NT2/D1 (cell line): ENCODE results near the gene ZNF107.

ENCODE experiments used
- DNase-seq: peaks from one replicate; pipeline ENCODE4 v3.0.0-alpha.2; 2011; ENCODE audit warnings: low read depth, low spot score
- H3K27me3 ChIP-seq: 2 replicates; pipeline ENCODE4 v1.6.0; 2011; ENCODE audit warnings: mild to moderate bottlenecking; ENCODE audit not compliant: insufficient read length, insufficient read depth
- H3K36me3 ChIP-seq: 2 replicates; pipeline ENCODE4 v1.6.1; 2011; ENCODE audit warnings: mild to moderate bottlenecking, low read length, mixed read lengths; ENCODE audit not compliant: insufficient read depth, insufficient read length
- H3K4me1 ChIP-seq: 2 replicates; pipeline ENCODE4 v1.5.1; 2011; ENCODE audit not compliant: insufficient read depth, insufficient read length
- H3K4me3 ChIP-seq: 2 replicates; pipeline ENCODE4 v1.5.1; 2011; ENCODE audit warnings: low read depth; ENCODE audit not compliant: insufficient read length
- H3K9ac ChIP-seq: 2 replicates; pipeline ENCODE4 v1.6.0; 2011; ENCODE audit warnings: low read depth; ENCODE audit not compliant: insufficient read length
- H3K9me3 ChIP-seq: 2 replicates; pipeline ENCODE4 v1.5.1; 2011; ENCODE audit warnings: mild to moderate bottlenecking, low read length; ENCODE audit not compliant: insufficient read depth
- SUZ12 ChIP-seq: IDR thresholded peaks from 2 replicates; pipeline ENCODE4 v1.6.1; 2011; ENCODE audit not compliant: insufficient read length, insufficient read depth; ENCODE audit errors: extremely low read depth
- YY1 ChIP-seq: IDR thresholded peaks from 2 replicates; pipeline ENCODE4 v1.6.1; 2011; ENCODE audit not compliant: insufficient read length, insufficient read depth
- ZNF274 ChIP-seq: IDR thresholded peaks from 2 replicates; pipeline ENCODE4 v1.6.1; 2011; ENCODE audit warnings: mild to moderate bottlenecking, low read depth, low read length

Gene ZNF107

DNA sequence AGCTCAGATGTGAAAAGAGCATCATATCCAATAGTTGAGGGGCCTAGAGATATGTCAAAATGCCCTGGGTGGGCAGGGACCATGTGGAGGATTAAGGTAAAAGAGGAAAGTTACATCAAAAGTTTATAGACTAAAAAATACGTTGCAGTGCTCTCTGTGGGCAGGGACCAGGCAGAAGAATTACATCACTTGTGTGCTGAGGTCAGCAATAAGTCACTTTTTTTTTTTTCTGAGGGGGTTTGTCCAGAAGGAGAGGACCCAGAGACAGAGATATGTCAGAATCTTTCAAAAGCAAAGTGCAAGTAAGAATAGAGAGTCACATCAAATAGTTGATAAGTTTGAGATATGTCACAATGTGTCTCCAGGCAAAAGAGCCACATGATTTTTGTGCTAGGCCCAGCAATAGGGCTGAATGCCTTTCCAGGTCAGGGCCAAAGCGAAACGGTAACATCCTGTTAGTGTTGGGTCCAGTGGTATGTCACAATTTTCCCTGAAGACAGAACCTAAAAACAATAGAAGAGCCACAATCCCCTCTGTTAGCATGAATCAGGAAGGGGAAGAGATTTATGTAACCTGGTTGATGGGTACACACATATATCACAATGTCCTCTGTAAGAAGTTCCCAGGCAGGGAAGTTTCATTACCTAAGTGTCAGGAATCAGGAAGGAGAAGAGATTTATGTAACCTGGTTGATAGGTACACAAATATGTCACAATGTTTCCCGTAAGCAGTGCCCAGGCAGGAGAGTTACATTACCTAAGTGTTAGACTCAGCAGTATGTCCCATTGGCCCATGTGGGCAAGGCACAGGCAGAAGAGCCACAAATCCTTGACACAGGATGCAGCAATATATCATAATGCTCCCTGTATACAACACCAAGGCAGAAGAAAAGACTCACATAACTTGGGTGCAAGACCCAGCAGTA lies 28.1 kb upstream of the ZNF107 start:
- TF ChIP-seq YY1 (no peak), ZNF274 (no peak), SUZ12 (no peak)
- Histone ChIP-seq H3K4me1 (no peaks in the 10 kb centered on the region), H3K9me3 (no peaks in the 10 kb centered on the region), H3K27me3 (no peaks in the 10 kb centered on the region), H3K36me3 (no peaks in the 10 kb centered on the region), H3K9ac (no peak overlapping the region), H3K4me3 (no peak overlapping the region)
- no peak for DNase-seq

DNA sequence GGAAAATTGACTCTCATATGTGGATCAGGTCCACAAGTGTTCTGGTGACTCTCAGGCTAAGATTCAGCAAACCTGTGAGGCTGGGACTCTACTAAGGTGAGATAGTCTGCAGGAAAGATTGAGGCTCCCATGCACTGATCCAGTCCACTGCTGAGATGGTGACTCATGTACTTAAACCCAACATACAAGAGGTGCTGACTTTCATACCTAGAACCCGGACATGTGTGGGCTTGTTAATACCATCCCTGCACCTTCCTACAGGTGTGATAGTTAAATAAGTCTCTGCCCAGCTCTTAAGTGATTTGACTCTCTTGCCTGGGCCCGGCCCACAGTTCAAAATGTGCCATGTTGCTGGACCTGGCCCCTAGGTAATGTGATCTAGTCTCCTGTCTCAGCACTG lies 27.1 kb upstream of the ZNF107 start:
- TF ChIP-seq YY1 (no peak), ZNF274 (no peak), SUZ12 (no peak)
- DNase-seq: no peak
- Histone ChIP-seq H3K27me3 (no peaks in the 10 kb centered on the region), H3K36me3 (no peaks in the 10 kb centered on the region), H3K4me3 (no peak overlapping the region), H3K9ac (no peak overlapping the region), H3K4me1 (no peaks in the 10 kb centered on the region), H3K9me3 (no peaks in the 10 kb centered on the region)

DNA sequence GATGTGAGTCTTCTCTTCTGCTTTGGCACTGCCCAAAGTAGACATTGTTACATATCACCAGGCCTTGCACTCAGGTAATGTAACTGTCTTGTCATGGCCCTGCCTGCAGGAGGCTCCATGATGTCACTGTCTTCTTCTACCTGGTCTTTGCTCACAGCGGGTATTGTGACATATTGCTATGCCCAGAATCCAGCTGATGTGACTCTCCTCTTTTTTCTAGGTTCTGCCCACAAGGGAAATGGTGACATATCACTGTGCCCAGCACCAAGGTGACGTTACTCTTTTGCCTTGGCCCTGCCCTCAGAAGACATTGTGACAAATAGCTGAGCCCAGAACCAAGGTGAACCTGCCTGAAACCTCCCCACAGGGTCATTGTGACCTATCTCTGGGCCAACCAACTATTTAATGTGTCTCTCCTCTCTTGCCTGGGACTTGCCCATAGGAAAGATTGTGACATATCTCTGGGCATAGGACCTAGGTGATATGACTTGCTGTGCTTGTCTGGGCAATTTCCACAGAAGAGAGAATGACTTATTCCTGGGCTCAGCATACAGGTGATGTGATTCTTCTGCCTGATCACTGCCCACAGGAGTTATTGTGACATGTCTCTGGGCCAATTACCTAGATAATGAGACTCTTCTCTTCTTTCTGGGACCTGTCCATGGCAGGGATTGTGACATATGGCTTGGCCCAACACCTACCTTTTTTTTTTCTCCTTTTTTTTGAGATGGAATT lies 26.5 kb upstream of the ZNF107 start:
- Histone ChIP-seq H3K27me3 (no peaks in the 10 kb centered on the region), H3K9me3 (no peaks in the 10 kb centered on the region), H3K4me3 (no peak overlapping the region), H3K4me1 (no peaks in the 10 kb centered on the region), H3K9ac (no peak overlapping the region), H3K36me3 (no peaks in the 10 kb centered on the region)
- no peak for DNase-seq
- TF ChIP-seq ZNF274 (no peak), YY1 (no peak), SUZ12 (no peak)

DNA sequence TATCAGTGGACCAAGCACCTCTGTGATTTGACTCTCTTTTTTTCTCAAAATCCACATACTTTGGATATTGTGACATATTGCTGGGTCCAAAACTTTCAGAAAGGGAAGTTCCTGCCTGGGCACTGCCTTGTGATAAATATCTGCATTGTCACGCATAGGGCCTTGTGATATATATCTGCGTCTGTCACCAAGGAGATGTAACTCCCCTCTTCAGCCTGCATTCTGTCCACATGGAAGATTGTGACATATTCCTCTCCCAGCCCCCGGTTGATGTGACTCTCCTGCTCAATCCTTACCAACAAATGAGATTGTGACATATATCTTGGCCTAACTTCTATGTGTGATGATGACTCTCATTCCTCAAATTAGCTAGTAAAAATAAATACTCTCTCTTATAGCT lies 25.4 kb upstream of the ZNF107 start:
- no peaks in the 10 kb centered on the region for H3K36me3 ChIP-seq
- no peaks in the 10 kb centered on the region for H3K9me3 ChIP-seq
- no peak for TF ChIP-seq YY1
- TF ChIP-seq SUZ12: no peak
- no peak for TF ChIP-seq ZNF274
- H3K4me3 ChIP-seq: no peak overlapping the region
- no peaks in the 10 kb centered on the region for H3K27me3 ChIP-seq
- no peak overlapping the region for H3K9ac ChIP-seq
- no peaks in the 10 kb centered on the region for H3K4me1 ChIP-seq
- DNase-seq: no peak

DNA sequence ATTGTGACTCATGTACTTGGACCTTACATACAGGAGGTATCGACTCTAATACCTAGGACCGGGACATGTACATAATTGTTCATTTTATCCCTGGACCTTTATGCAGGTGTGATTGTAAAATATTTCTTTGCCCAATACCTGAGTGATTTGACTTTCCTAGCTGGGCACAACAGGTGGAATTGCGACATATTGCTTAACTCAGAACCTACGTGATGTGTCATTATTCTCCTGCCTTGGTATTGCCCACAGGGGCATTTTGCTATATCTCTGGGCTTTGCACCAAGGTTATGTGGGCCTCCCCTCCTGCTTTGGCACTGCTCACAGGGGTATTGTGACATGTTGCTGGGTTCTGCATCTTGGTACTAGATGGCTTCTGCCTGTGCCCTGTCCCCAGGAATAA lies 23.9 kb upstream of the ZNF107 start:
- Histone ChIP-seq H3K36me3 (no peaks in the 10 kb centered on the region), H3K4me1 (no peaks in the 10 kb centered on the region), H3K9me3 (no peaks in the 10 kb centered on the region), H3K9ac (no peak overlapping the region), H3K27me3 (no peaks in the 10 kb centered on the region), H3K4me3 (no peak overlapping the region)
- TF ChIP-seq SUZ12 (no peak), YY1 (no peak), ZNF274 (no peak)
- no peak for DNase-seq

DNA sequence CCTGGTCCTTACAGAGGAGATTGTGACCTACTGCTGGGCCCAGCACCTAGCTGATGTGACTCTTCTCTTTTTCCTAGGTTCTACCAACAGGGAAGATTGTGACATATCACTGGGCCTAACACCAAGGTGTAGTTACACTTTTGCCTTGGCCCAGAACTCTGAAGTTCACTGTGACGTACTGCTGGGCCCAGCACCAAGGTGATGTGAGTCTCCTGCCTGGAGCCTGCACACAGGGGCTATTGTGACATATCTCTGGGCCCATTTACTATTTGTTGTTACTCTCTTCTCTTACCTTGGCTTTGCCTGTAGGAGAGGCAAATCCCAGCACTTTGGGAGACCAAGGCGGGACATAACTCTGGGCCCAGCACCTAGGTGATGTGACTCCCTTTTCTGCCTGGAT lies 23.1 kb upstream of the ZNF107 start:
- Histone ChIP-seq H3K4me3 (no peak overlapping the region), H3K9me3 (no peaks in the 10 kb centered on the region), H3K4me1 (no peaks in the 10 kb centered on the region), H3K36me3 (no peaks in the 10 kb centered on the region), H3K27me3 (no peaks in the 10 kb centered on the region), H3K9ac (no peak overlapping the region)
- TF ChIP-seq ZNF274 (no peak), YY1 (no peak), SUZ12 (no peak)
- no peak for DNase-seq

DNA sequence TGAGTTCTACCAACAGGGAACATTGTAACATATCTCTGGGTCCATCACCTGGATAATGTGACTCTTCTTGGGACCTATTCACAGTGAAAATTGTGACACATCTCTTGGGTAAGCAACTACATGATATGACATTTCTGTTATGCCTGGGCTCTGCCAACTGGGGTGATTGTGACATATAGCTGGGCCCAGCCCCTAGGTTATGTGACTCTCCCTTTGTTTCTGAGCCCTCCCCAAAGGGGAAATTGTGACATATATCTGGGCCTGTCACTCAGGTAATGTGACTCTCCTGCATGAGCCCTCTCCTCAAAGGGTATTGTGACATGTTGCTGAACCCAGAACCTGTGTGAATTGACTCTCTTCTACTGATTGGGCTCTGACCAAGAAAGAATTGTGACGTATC lies 22.4 kb upstream of the ZNF107 start:
- H3K9me3 ChIP-seq: no peaks in the 10 kb centered on the region
- no peak for DNase-seq
- TF ChIP-seq YY1: no peak
- TF ChIP-seq SUZ12: no peak
- no peak for TF ChIP-seq ZNF274
- no peak overlapping the region for H3K4me3 ChIP-seq
- H3K36me3 ChIP-seq: no peaks in the 10 kb centered on the region
- no peak overlapping the region for H3K9ac ChIP-seq
- H3K4me1 ChIP-seq: no peaks in the 10 kb centered on the region
- H3K27me3 ChIP-seq: no peaks in the 10 kb centered on the region
